OCI-LY1 (cell line): Measurements from ENCODE around the gene KBTBD2.

ENCODE experiments used
- CTCF ChIP-seq: fragments of 200-600 bp; sonication (generic), shearing (Covaris generic); IDR thresholded peaks from 2 replicates; pipeline ENCODE4 v1.5.1; 2017; ENCODE audit warnings: mild to moderate bottlenecking, antibody characterized with exemption, low read length, moderate library complexity, mixed read lengths
- EZH2 ChIP-seq: fragments of 200-600 bp; sonication (generic), shearing (Covaris generic); IDR thresholded peaks from 2 replicates; pipeline ENCODE4 v1.8.0; 2017; ENCODE audit warnings: borderline replicate concordance, mixed run types, mild to moderate bottlenecking, antibody characterized with exemption, low read length, moderate library complexity, mixed read lengths

- TF ChIP-seq CTCF (no peak), EZH2 (no peak)
Measured at GRCh38 chr7:32935558-32935957, 44.0 kb upstream of the KBTBD2 start.
